Superior temporal gyrus (tissue), 1 donor: Measurements from ENCODE around the gene CPNE1.

Source experiments
- DNase-seq: peaks from one replicate; pipeline ENCODE4 v3.0.0-alpha.2; 2016; ENCODE audit errors: extremely low spot score

The CPNE1 gene

GRCh38 chr20:35653893-35654292 is 10.8 kb downstream of the CPNE1 start:
- no peak for DNase-seq

DNA sequence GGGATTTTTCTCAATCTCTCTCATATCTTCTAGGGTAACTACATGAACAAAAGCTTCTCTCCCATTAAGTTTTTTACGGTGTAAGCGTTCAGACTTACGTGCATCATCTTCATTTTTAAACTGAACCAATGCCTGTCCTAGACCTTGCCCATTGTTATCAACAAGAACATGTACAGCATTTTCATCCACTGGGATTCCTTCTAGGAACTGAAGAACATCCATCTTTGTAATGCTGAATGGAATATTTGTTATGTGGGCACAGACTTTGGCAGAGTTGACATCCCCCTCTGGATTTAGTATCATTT is 11.3 kb downstream of the CPNE1 start:
- DNase-seq = no peak

- DNase-seq = no peak
Observed at GRCh38 chr20:35652641-35653429, 11.9 kb downstream of the CPNE1 start.

- peak; percentile 18 for DNase-seq
Observed at GRCh38 chr20:35651958-35652357, 12.7 kb downstream of the CPNE1 start.

- DNase-seq = no peak
Observed at GRCh38 chr20:35650632-35651031, 14.1 kb downstream of the CPNE1 start.

DNA sequence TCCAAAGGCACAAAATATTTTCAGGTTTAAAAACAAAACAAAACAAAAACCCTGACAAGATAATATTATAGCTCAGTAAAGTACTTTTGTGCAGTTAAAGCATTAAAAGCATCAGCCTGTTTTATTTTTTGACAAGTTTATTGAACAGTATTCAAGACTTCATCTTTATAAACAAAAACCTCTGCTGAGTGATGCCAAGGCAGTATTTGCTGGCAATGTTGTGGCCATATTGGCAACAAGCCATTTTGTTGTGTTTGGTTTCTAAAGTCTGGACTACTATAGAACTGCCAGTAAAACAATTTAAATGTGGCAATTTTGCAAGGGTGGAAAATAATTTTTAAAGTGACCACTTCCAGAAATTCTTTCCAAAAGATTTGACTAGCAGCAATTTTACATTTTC is 15.9 kb downstream of the CPNE1 start:
- peak; percentile 50 for DNase-seq

DNA sequence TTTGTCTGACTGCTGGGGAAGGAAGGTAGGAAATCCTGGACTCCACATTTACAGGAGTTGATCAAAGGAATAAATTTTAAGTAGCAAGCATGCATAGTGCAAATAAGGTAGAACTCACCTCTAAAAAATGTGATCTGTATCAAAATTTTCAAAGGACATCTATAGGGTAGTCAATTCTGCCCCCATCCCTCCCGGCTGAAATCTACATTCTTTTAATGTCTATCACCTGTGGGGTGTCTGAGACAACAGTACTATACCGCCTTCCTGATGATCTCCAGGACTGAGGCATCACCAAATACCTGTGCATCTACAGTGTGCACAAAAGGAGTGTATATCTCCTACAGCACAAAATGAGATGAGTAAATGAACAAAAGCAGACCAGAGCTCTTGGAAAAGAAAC is 19.9 kb downstream of the CPNE1 start:
- DNase-seq = no peak

DNA sequence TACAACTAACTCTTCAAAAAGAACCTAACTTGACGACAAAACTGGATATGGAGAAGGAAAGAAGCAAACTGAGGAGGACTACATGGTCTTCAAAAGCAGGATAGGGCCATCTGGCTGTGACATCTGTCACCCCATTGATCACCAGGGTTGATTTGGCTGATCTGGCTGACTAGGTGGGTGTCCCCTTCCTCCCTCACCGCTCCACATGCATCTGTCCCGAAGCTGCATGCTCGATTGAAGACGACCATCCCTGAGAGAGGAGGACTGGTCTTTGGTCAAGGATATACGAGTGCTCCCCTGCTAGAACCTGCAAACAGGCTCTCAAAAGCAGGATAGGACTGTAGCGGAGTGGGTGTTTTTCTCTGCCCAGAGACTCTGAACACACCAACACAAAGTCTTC is 21.7 kb downstream of the CPNE1 start:
- no peak for DNase-seq

DNA sequence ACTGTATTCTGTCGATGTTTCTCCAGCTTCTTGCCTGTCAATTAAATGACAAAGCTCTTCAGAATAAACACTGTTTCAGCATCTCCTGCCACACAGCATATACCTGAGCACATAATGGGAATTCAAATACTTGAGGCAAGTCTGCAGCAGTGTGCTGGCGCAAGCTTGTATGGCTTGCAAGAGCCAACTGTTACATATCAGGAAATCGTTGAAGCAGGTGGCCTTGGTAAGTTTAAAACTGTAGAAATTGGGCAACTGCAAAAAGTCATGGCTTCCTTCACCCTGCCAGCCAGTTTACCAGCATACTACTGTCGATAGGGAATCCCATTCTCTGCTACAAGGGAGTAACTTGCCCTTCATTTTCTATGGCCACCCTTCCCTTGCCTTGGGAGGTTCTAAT is 23.0 kb downstream of the CPNE1 start:
- DNase-seq = no peak

DNA sequence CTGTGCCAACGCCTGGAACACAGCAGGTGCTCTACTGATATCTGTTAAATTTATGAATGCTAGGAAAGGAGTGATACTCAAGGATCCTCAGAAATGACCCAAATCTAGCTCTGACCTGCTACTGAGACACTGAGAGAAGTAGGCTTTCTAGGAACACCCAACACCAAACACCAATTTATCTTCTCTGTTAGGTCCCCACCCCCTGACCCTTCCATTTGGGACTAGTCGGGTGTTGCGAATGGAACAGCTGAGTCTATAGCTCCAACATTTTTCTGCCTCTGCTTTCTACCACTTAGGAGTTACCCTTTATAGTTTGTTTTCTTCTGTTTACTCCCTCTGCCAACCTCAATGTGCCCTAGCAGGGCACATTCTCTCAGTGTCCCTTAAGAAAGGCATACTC is 24.0 kb downstream of the CPNE1 start:
- DNase-seq = no peak

DNA sequence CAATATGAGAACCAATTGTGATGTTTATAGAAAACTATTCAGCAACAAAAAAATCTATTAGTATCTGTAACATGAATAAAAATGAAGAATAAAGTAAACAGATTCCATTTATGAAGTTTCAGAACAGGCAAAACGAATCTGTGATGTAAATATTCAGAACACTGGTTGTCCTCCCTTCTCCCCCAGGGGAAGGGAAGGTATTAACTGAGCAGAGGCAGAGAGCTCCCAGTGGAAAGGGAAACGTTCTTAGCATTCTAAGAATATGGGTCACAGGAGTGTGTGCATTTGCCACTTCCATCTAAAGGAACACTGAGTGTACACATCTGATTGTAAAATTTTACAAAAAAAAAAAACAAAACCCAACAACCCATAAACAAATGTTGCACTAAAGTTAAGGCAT is 25.9 kb downstream of the CPNE1 start:
- no peak for DNase-seq

DNA sequence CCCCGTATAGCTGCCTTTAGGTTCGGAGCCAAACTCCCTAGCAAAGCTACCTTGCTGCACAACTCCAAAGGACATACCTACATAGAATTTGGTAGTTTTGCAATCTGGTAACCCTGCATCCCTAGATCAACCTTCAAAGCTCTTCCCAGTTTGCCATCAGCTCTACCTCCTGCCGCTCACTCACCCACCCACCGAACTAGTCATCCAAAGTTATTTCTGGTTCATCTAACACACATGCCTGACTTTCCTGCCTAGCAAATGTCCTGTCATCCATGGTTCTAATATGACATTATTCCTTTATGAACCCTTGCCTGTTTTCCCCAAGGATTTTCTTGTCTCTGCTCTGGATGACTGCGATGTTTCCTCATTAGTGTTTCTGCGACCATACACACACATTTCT is 27.4 kb downstream of the CPNE1 start:
- DNase-seq = no peak

- DNase-seq = no peak
Observed at GRCh38 chr20:35636095-35636494, 28.6 kb downstream of the CPNE1 start.

- DNase-seq = no peak
Observed at GRCh38 chr20:35635652-35636051, 29.0 kb downstream of the CPNE1 start.

GRCh38 chr20:35632539-35633115 is 32.1 kb downstream of the CPNE1 start:
- no peak for DNase-seq

DNA sequence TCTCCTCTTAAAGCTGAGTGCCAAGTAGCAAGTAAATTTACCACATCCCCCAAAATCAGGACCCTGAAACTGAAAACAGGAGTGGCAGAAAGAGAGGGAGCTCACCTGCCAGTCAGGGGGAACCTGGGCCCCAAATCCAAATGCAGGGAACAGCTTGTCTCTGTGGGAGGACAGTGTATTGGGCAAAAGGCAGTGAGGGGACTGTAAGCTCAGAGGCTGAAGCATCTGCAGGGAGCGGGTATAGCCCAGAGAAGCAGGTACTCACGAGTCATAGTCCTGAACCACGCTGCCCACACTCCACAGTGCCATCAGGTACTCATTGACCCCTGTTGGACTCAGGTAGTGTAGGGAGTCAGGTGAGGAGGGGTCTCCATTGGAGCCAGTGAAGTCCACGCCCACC is 34.1 kb downstream of the CPNE1 start:
- DNase-seq = no peak

- no peak for DNase-seq
Observed at GRCh38 chr20:35629427-35630145, 35.1 kb downstream of the CPNE1 start.

- DNase-seq = no peak
Observed at GRCh38 chr20:35627121-35627520, 37.6 kb downstream of the CPNE1 start.

GRCh38 chr20:35626386-35627001 is 38.2 kb downstream of the CPNE1 start:
- DNase-seq = no peak

DNA sequence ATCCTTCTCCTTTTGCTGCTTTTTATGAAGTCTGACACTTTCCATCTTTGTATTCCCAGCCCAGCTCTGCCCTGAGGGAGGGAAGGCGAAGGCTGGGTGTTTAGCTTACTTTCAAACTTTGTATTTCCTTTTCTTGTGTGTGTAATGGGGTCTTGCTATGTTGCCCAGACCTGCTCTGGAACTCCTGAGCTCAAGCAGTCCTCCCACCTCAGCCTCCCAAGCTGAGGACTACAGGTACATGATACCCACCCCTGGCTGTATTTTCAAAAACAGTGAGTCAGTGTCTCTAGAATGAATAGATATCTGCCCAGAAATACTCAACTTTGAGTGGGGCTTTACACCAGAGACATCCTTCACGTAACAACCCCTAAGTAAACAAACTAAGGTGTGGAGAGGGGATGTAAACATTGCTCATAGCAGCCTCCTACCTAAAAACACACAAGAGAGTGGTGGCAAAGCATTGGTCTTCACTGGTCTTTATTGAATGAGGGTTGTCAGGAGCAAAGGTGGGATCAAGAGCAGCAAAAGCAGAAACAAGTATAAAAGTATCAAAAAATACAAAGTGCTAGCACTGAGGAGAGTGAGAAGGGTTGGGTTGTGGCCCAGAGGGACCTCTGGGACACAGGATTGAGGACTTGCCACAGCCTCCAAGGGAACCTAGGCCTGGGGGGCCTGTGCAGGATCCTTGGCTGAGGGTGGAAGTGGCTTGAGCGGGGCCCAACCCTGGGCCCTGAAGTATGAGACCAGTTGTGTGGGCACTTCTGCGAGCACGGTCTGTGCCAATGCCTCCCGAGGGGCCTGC is 38.9 kb downstream of the CPNE1 start:
- DNase-seq = no peak

DNA sequence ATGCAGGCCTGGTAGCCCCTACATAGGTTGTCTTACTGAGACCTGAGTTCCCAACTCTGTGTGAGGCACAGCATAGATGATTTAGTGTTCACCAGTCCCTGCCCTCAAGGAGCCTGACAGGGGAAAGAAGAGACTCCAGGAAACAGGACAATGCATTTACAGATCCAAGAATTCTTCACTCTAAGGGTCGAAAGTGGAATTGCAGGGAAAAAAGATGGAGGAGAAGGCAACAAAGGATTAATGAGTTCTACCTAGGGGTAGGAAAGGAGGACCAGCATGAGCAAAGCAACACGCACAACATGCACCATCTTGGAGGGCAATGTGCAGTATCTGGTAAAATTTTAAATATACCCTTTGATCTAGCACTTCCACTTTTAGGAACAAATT is 43.1 kb downstream of the CPNE1 start:
- DNase-seq = no peak
